ENCODE data around the gene ZC3H18.

DNA sequence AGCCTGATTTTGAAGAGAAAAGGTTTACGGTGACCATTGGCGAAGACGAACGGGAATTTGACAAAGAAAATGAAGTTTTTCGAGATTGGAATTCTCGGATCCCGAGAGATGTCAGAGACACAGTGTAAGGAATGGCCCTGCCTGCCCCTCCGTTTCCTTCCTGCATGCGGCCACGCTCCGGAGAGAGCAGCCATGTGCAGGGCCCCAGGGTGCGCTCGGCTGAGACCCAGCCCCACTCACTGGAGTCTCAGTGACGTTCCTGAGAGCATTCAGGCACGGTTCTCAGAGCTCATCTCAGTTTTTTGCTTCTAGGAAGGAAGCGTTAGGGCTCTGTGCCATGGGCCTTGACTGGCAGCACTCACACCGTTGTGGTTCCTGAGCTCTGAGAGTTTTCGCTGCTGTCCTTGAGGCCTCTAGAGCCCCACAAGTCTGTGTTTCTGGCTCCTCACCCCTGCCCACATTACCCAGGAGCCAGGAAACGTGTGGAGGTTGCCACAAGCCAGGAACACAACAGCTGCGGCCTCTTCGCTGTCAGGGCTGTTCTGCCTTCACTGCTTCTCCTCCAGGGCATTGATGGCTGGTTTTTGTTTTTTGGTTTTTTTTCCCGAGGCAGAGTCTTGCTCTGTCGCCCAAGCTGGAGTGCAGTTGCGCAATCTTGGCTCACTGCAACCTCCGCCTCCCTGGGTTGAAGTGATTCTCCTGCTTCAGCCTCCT is 29.8 kb downstream of the ZC3H18 start:
- TF ChIP-seq, protein P1, sequence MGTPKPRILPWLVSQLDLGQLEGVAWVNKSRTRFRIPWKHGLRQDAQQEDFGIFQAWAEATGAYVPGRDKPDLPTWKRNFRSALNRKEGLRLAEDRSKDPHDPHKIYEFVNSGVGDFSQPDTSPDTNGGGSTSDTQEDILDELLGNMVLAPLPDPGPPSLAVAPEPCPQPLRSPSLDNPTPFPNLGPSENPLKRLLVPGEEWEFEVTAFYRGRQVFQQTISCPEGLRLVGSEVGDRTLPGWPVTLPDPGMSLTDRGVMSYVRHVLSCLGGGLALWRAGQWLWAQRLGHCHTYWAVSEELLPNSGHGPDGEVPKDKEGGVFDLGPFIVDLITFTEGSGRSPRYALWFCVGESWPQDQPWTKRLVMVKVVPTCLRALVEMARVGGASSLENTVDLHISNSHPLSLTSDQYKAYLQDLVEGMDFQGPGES (IDR thresholded peaks at IDR 0.05), result no peak
- no peak for TF ChIP-seq TAF1 (IDR thresholded peaks at IDR 0.05; ENCODE audit: borderline replicate concordance, low read depth, low read length)
- no peak for TF ChIP-seq MXI1 (IDR thresholded peaks at IDR 0.05; ENCODE audit: low read depth, low read length)
- TF ChIP-seq, protein P2, sequence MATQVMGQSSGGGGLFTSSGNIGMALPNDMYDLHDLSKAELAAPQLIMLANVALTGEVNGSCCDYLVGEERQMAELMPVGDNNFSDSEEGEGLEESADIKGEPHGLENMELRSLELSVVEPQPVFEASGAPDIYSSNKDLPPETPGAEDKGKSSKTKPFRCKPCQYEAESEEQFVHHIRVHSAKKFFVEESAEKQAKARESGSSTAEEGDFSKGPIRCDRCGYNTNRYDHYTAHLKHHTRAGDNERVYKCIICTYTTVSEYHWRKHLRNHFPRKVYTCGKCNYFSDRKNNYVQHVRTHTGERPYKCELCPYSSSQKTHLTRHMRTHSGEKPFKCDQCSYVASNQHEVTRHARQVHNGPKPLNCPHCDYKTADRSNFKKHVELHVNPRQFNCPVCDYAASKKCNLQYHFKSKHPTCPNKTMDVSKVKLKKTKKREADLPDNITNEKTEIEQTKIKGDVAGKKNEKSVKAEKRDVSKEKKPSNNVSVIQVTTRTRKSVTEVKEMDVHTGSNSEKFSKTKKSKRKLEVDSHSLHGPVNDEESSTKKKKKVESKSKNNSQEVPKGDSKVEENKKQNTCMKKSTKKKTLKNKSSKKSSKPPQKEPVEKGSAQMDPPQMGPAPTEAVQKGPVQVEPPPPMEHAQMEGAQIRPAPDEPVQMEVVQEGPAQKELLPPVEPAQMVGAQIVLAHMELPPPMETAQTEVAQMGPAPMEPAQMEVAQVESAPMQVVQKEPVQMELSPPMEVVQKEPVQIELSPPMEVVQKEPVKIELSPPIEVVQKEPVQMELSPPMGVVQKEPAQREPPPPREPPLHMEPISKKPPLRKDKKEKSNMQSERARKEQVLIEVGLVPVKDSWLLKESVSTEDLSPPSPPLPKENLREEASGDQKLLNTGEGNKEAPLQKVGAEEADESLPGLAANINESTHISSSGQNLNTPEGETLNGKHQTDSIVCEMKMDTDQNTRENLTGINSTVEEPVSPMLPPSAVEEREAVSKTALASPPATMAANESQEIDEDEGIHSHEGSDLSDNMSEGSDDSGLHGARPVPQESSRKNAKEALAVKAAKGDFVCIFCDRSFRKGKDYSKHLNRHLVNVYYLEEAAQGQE (IDR thresholded peaks at IDR 0.05; ENCODE audit: low read depth, low read length), result no peak
- TF ChIP-seq KDM1A (IDR thresholded peaks at IDR 0.05; ENCODE audit: borderline replicate concordance), result no peak
- no peak for TF ChIP-seq TCF3 (IDR thresholded peaks at IDR 0.05; ENCODE audit: borderline replicate concordance, insufficient read depth, low read depth, low read length)
- TF ChIP-seq CEBPB (IDR thresholded peaks at IDR 0.05; ENCODE audit: borderline replicate concordance in 1 of 2, low read depth in 2 of 2, low read length in 2 of 2), result no peak
- no peak for TF ChIP-seq RCOR1 (conservative IDR thresholded peaks at IDR 0.05; ENCODE audit: low read depth, low read length)
- no peak for TF ChIP-seq NFIC (IDR thresholded peaks at IDR 0.05; ENCODE audit: low read depth, low read length)
- no peak for TF ChIP-seq NR2C2 (IDR thresholded peaks at IDR 0.05; ENCODE audit: borderline replicate concordance, control insufficient read depth, insufficient read length, low read depth)
- TF ChIP-seq, protein P3, sequence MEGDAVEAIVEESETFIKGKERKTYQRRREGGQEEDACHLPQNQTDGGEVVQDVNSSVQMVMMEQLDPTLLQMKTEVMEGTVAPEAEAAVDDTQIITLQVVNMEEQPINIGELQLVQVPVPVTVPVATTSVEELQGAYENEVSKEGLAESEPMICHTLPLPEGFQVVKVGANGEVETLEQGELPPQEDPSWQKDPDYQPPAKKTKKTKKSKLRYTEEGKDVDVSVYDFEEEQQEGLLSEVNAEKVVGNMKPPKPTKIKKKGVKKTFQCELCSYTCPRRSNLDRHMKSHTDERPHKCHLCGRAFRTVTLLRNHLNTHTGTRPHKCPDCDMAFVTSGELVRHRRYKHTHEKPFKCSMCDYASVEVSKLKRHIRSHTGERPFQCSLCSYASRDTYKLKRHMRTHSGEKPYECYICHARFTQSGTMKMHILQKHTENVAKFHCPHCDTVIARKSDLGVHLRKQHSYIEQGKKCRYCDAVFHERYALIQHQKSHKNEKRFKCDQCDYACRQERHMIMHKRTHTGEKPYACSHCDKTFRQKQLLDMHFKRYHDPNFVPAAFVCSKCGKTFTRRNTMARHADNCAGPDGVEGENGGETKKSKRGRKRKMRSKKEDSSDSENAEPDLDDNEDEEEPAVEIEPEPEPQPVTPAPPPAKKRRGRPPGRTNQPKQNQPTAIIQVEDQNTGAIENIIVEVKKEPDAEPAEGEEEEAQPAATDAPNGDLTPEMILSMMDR (IDR thresholded peaks at IDR 0.05 in 2 of 3, conservative IDR thresholded peaks at IDR 0.05 in 1 of 3; ENCODE audit: control insufficient read depth in 2 of 3, extremely low read depth in 1 of 3, insufficient read depth in 1 of 3, low read depth in 3 of 3, low read length in 3 of 3), result no peak

Measured in GM12878 (cell line).